ENCODE results near the gene DEPDC5.

Gene DEPDC5

GRCh38 chr22:31927562-31927961 is 173.7 kb downstream of the DEPDC5 start:
- DNase-seq, result no peak

DNA sequence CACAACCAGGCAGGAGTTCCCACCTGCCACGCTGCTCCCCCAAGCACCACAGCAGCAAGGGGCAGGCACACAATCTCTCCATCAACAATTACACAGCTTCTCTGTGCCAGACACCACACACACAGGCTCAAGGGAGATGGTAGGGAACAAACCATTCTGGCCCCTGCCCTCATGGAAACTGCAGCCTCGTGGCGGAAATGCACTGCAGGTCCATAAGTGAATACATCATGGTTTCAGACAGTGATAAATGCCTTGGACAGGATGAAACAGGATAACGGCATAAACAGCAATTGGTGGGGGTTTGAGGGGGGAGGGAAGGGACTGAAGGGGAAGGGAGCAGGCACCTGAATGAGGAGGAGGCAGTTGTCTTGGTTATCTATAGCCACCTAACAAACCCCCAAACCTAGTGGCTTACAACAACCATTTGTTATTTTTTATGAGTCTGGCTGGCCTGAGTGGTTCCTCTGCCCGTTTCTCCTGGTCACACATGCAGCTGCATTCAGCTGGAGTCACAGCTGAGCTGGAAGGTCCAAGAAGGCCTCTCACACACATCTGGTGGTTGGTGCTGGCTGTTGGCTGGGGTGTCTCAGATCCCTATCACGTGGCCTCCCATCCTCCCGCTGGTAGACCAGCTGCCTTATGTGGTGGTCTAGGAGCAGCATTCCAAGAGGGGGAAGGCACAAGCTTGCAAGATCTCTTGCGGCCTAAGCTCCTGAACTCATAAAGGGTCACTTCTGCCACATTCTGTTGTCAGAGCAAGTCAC is 175.5 kb downstream of the DEPDC5 start:
- DNase-seq, result no peak

DNA sequence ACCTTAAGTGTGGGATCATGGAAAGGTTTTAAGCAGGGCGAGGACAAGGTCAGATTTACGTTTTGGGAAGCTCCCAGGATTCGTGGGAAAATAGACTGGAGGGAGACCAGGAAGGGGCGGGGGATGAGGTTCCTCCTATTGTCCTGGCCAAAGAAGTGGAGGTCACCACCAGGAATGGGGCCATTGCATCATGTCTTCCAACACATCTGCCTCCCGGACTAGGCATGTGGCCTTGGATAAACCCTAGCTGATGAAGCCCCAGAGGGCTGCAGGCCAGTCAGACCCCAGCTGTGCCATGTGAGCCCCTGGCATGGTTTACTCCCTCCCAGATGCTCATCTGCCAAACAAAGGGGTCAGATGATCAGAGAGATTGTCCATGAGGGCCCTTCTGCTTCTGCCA is 179.0 kb downstream of the DEPDC5 start:
- DNase-seq, result no peak

DNA sequence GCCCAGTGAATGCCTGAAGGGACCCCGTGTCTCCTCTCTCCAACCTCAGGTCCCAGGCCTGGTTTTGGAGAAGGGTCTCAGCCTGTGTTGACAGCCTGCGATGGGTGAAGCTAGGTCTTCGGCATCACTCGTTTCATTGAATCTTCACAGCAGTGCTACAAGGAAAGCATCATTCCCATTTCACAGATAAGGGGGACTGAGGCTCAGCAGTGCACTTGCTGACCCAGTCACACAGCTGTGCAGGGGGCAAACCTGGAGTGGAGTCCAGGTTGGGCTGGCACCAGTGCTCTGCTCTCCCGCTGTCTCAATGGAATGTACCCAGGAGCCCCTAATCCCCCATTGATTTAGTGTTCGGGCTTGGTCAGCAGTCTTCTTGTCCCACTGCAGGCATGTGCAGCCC is 179.6 kb downstream of the DEPDC5 start:
- no peak for DNase-seq

DNA sequence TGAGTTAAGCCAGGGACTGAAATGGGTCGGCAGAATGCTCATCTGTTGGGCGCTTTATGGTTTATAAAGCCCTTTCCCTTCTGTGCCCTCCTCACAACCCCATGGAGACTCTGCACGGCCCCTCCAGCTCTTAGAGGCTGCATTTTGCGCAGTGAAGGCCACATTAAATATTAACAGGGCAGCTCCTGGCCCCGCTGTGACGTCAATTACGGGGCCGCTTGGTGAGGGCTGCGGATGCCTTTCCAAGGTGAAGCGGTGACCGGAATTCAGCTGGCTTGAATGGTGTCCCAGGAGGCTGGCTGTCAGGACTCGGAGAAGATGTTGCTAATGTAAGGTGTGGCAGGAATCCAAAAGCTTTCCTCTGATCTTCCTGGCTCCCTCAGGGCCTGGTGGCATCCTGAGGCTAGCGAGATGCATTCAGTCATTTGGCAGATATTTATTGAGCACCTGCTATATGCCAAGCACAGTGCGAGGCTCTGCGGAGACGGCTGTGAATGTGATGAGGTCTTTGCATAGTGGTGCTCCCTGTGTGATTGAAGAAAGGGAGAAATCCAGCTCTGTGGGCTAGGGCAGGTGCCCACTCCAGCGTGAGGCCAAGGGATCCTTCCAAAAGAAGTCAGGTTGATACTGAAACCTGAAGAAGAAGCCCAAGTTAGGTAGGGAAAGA is 180.1 kb downstream of the DEPDC5 start:
- DNase-seq, result no peak

- DNase-seq, result no peak
Measured at GRCh38 chr22:31935961-31936635, 182.3 kb downstream of the DEPDC5 start.

GRCh38 chr22:31937341-31937740 is 183.5 kb downstream of the DEPDC5 start:
- no peak for DNase-seq

DNA sequence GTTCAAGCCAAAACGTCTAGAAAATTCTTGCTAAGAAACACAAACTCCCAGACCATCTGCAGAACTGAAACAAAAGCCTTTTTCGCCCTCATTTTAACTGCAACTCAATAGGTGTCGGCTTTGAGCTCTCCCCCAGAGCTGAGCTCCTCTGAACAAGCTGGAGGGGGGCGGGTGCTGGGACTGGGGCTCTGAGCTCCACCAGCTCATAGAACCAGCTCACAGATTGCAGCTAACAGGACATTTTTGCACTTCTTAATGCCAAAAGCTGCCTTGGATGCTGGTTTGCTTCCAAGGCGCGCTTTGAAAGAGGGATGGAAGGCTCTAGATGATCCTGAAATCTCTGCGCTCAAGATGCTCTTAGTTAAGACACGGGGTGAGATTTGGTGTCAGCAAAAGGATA is 184.5 kb downstream of the DEPDC5 start:
- DNase-seq, result no peak

DNA sequence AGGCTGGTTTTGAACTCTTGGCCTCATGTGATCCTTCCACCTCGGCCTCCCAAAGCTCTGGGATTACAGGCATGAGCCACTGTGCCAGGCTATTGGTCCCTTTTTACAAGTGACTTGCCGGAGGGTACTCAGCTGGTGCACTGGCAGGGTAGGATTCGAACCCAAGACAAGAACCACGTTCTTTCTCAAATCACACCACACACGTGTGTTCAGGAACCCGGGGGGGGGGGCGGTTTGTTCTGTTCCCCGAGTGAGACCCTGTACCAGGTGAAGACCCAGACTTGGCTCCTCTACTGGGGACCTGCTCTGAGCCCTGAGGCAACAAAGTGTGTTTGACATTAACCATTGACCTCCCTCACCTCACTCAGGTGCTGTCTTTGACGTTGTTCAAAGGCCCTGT is 186.7 kb downstream of the DEPDC5 start:
- DNase-seq, result no peak

- DNase-seq, result no peak
Measured at GRCh38 chr22:31942091-31942490, 188.3 kb downstream of the DEPDC5 start.

- no peak for DNase-seq
Measured at GRCh38 chr22:31943206-31943977, 189.6 kb downstream of the DEPDC5 start.

DNA sequence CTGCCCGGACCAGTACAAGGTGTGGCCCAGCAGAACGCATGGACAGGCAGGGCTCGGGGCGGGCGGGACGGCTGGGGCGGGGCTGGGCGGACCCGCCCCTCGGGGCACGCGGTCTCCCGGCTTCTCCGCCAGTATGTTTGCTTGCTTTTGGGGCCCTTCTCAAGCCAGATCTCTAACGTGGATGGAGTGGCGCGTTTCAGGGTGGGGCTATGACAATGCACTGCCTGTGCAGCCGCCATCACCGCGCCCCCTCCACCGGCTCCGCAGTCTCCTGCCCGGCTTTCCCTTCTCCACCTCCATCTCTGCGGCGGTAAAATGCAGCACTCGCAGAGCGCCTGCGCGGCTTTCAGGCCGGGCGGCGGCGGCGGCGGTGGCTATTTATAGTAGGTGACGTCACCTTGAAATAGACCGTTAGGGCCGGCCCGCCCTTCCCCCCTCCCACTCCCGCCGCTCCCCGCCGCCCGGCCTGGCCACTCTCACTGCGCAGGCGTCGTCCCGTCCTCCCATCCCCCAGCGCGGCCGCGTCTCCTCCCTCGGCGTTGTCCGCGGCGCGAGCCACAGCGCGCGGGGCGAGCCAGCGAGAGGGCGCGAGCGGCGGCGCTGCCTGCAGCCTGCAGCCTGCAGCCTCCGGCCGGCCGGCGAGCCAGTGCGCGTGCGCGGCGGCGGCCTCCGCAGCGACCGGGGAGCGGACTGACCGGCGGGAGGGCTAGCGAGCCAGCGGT is 190.3 kb downstream of the DEPDC5 start, which contains the start of gene YWHAH:
Gene YWHAH, plus strand, starts transcription at position 558 of the 722 bp plus-strand sequence. CDS start 199 bp downstream, outside the sequence.
- DNase-seq, result peak; percentile 78 to 81

- DNase-seq, result peak; percentile 24 to 28
Measured at GRCh38 chr22:31944700-31945442, 191.1 kb downstream of the DEPDC5 start.

DNA sequence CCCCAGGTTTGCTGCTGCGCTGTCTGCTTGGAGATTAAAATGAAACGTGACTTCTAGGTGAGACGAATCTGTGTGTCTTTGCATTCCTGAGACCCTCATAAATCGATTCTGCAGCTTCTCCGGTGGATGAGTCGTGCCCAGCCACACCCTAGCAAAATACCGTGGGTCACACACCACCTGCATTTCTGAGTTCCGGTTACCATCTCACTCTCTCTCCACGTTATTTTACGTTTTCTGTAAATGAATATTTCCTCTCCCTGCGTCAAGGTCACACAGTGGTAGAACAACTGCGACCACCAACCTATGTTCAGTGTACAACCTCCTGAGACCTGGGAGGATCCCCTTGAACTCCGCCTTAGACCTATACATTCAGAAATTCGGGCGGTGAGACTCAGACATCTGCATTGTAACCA is 191.6 kb downstream of the DEPDC5 start:
- no peak for DNase-seq

DNA sequence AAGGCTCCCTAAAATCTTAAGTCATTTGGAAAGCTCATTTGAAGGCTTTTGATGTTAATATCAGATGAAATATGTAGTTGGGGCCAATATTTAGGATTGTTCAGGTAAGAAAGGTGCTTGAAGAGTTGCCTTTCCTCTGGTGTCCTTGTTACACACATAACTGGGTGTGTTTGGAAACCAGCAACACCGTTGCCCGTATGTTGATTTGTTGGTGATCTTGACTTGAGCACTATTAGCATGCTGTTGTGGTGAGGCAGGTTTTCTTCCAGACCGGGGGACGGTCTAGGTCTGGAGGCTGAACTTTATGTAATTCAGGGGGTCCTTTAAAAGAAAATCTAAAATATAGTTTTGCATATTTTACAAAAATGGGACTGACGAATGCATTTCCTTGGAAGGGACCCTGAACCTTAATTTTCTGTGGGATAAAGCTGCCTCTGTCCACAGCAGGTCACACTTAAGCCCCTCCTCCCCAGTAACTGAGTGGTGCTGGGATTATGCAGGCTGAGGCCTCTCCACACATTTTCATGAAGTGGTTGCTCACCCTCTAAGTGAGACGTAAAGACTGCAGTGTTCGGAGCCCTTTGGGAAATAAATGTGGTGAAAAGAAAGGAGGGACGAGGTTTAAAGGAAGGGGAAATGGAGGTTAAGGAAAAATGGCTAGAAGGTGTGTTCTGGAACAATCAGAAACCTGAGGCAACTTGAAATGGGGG is 192.3 kb downstream of the DEPDC5 start:
- no peak for DNase-seq

- peak in 1 of 2 experiments; percentile 28 for DNase-seq
Measured at GRCh38 chr22:31947296-31947695, 193.5 kb downstream of the DEPDC5 start.

DNA sequence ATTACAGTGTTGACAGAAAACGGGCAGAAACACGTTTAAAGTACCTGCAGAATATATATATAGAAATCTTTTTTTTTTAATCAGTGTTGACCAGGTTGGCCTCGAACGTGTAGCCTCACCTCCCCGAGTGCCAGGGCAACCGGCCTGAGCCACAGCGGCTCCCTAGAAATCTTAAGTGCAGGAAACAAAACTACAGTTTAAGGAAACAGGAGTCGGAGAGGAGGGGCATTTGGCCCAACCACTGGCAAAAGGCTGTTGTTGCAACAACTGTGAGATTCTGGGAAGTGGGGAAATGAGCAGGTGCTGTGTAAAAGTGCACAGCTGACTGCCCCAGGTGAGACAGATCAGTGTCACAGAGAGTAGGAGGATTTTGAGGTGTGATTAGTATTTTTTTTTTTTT is 194.2 kb downstream of the DEPDC5 start:
- DNase-seq, result no peak

GRCh38 chr22:31950226-31950625 is 196.4 kb downstream of the DEPDC5 start:
- DNase-seq, result no peak

- no peak for DNase-seq
Measured at GRCh38 chr22:31951194-31952093, 197.6 kb downstream of the DEPDC5 start.

DNA sequence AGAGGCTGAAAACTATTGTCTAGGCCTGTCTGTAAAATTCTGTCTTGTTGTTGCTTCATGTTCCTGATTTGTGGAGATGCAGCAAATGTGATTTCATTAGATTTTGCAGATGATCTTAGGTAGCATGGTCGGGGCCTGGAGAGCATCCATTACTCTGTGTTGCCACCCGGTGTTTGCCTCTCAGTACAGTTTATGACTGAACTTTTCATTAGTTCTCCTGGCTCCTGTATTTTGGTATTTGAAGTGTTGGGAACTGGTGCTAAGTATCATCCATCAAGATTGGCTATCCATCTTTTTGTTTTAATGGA is 198.2 kb downstream of the DEPDC5 start:
- DNase-seq, result no peak

Measured in activated CD4-positive, alpha-beta T cell treated with anti-CD3 and anti-CD28 coated beads, Interleukin-2, amount 50 U/mL, for 4 hours (primary cell).